Measurements from ENCODE around the gene TAF3. TPM values are rescaled to one million over a fixed set of nuclear protein-coding genes. Genes with fewer than 3 reads are reported as not detected.

TAF3 gene
- total RNA-seq, 1 experiment from 2014 or later = 14.5 TPM

DNA sequence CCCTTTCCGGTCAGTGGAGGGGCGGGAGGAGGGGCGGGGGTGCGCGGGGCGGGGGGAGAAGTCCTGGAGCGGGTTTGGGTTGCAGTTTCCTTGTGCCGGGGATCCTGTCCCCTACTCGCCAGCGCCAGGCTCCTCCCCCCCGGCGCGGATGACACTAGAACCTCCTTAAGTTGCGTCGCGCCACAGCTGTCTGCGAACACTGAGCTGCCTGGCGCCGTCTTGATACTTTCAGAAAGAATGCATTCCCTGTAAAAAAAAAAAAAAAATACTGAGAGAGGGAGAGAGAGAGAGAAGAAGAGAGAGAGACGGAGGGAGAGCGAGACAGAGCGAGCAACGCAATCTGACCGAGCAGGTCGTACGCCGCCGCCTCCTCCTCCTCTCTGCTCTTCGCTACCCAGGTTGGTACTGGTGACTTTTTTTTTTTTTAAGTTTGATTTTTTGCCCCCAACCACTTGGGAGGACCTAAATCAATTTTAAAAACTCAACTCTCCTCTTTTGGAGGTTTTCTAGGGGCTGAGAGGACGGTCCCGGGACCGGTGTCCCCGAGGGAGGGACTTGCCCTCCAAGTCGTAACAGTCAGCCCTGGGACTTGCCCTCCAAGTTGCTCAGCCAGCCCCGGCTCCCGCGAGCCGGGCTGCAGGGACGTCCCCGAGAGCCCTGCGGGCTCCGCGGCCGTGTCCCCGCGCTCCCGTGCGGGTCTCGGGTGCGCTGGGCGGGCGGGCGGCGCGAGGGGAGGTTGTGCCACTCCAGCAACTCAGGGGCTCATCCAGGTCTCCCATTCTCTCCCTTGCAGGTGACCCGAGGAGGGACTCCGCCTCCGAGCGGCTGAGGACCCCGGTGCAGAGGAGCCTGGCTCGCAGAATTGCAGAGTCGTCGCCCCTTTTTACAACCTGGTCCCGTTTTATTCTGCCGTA is 236.4 kb downstream of the TAF3 start, which contains the start of gene GATA3:
Gene GATA3 (plus strand): TSS at position 195 of the 914 bp plus-strand sequence. CDS start 968 bp downstream, outside the sequence.
- Mint-ChIP-seq H3K9me3 (ENCODE audit: low read depth, unreplicated experiment) (no peaks in the 10 kb centered on the region), H3K27ac (ENCODE audit: unreplicated experiment) (peak within 1 kb of the TSS; percentile 86), H3K4me1 (ENCODE audit: low read depth, unreplicated experiment) (peaks cover 9% of the 10 kb centered on the region), H3K4me3 (ENCODE audit: low read depth, unreplicated experiment) (peak within 1 kb of the TSS; percentile 89), H3K27me3 (ENCODE audit: unreplicated experiment) (peaks cover 11% of the 10 kb centered on the region), H3K36me3 (ENCODE audit: insufficient read depth, unreplicated experiment) (peaks cover 45% of the 10 kb centered on the region)
- intact Hi-C loops (cut with micrococcal nuclease; ENCODE audit: unreplicated experiment) = loop anchor here (5.0 to 10.0 kb wide), 2 partner anchors 250 to 313 kb away; no protein-coding TSS in a partner anchor
- no TSS peak for BruUV-seq (replicated peaks)
- CTCF ChIA-PET = interaction anchor here (0.7 kb wide), 1 partner anchor 991 kb away, joined by 4 read pairs; no protein-coding TSS in a partner anchor
- DNase-seq = peak; percentile 69
- TF ChIP-seq, protein P1, sequence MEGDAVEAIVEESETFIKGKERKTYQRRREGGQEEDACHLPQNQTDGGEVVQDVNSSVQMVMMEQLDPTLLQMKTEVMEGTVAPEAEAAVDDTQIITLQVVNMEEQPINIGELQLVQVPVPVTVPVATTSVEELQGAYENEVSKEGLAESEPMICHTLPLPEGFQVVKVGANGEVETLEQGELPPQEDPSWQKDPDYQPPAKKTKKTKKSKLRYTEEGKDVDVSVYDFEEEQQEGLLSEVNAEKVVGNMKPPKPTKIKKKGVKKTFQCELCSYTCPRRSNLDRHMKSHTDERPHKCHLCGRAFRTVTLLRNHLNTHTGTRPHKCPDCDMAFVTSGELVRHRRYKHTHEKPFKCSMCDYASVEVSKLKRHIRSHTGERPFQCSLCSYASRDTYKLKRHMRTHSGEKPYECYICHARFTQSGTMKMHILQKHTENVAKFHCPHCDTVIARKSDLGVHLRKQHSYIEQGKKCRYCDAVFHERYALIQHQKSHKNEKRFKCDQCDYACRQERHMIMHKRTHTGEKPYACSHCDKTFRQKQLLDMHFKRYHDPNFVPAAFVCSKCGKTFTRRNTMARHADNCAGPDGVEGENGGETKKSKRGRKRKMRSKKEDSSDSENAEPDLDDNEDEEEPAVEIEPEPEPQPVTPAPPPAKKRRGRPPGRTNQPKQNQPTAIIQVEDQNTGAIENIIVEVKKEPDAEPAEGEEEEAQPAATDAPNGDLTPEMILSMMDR (IDR thresholded peaks at IDR 0.05; ENCODE audit: unreplicated experiment) = no peak

DNA sequence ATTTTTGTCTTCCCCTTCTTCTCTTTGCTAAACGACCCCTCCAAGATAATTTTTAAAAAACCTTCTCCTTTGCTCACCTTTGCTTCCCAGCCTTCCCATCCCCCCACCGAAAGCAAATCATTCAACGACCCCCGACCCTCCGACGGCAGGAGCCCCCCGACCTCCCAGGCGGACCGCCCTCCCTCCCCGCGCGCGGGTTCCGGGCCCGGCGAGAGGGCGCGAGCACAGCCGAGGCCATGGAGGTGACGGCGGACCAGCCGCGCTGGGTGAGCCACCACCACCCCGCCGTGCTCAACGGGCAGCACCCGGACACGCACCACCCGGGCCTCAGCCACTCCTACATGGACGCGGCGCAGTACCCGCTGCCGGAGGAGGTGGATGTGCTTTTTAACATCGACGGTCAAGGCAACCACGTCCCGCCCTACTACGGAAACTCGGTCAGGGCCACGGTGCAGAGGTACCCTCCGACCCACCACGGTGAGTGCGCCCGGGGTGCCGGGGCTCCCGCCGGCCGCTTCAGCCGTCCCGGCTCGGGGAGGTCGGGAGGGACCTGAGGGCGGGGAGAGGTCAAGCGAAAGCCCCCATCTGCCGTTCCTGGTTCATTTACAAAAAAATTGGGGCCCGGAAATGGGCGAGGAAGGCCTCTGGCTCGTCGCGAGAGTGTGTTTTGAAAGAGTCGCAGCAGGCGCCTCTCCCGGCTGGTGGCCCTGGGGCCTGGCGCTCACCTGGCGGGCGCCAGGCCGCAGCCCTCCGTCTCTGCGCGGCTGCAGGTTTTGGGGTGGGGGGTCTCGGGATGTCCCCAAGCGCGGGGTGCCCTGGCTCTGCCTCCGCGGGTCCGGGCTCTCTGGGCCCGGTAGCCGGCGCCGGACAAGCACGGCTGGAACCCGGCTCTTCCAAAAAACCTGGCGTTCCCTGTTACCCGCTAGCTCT is 237.4 kb downstream of the TAF3 start:
- Mint-ChIP-seq H3K4me1 (ENCODE audit: low read depth, unreplicated experiment) (peaks cover 9% of the 10 kb centered on the region), H3K27ac (ENCODE audit: unreplicated experiment) (peak overlapping the region; percentile 86)
- BruUV-seq (replicated peaks) = no TSS peak

DNA sequence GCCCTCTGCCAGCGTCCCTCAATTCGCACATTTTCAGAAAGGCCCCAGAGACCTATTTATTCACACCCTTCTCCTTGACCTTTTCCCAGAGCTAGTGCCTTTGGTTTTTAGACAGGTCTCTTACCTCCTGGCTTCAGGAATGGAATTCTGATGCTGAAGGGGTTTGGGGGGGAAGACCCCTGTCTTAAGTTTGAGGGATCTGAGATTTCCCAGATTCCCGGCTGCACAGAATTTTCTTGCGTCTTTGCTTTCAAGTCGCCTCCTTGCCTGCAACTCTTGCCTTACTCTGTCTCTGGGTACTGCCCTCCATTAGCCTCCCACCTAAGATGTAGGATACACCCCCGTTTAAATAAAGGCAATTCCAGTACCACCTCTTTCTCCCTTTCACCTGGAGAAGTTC is 238.1 kb downstream of the TAF3 start:
- intact Hi-C loops (cut with micrococcal nuclease; ENCODE audit: unreplicated experiment) = loop anchor here (10.0 kb wide), 1 partner anchor 248 kb away; no protein-coding TSS in a partner anchor
- peaks cover 11% of the 10 kb centered on the region for H3K27me3 Mint-ChIP-seq (ENCODE audit: unreplicated experiment)
- no TSS peak for BruUV-seq (replicated peaks)

More for the DNA sequence above, 237.4 kb downstream of the TAF3 start:
- TF ChIP-seq, protein P1 (IDR thresholded peaks at IDR 0.05; ENCODE audit: unreplicated experiment) = no peak
- no peak for DNase-seq
- Mint-ChIP-seq H3K36me3 (ENCODE audit: insufficient read depth, unreplicated experiment) (peaks cover 35% of the 10 kb centered on the region), H3K27me3 (ENCODE audit: unreplicated experiment) (peaks cover 11% of the 10 kb centered on the region), H3K4me3 (ENCODE audit: low read depth, unreplicated experiment) (peak overlapping the region; percentile 89), H3K9me3 (ENCODE audit: low read depth, unreplicated experiment) (no peaks in the 10 kb centered on the region)
- CTCF ChIA-PET = no interaction called here
- intact Hi-C loops (cut with micrococcal nuclease; ENCODE audit: unreplicated experiment) = loop anchor here (10.0 kb wide), 1 partner anchor 249 kb away; no protein-coding TSS in a partner anchor

More for the DNA sequence above, 238.1 kb downstream of the TAF3 start:
- H3K4me3 Mint-ChIP-seq (ENCODE audit: low read depth, unreplicated experiment) = peak overlapping the region; percentile 28
- TF ChIP-seq, protein P1 (IDR thresholded peaks at IDR 0.05; ENCODE audit: unreplicated experiment) = no peak
- DNase-seq = no peak
- H3K36me3 Mint-ChIP-seq (ENCODE audit: insufficient read depth, unreplicated experiment) = peaks cover 29% of the 10 kb centered on the region
- no peak overlapping the region for H3K27ac Mint-ChIP-seq (ENCODE audit: unreplicated experiment)
- H3K9me3 Mint-ChIP-seq (ENCODE audit: low read depth, unreplicated experiment) = no peaks in the 10 kb centered on the region
- CTCF ChIA-PET = no interaction called here
- H3K4me1 Mint-ChIP-seq (ENCODE audit: low read depth, unreplicated experiment) = peaks cover 9% of the 10 kb centered on the region

Data from Calu3 (cell line).